Measurements from ENCODE around the gene COL5A2. TPM values are rescaled to one million over a fixed set of nuclear protein-coding genes. Genes with fewer than 3 reads are reported as not detected.

Gene COL5A2
- total and polyA plus RNA-seq, 10 of the 15 experiments (the other 5 are each of a cell fraction or from before 2014, with no cell fraction given): 0.04 to 0.85 (median 0.39) TPM

- TF ChIP-seq TCF3 (IDR thresholded peaks at IDR 0.05; ENCODE audit: borderline replicate concordance, insufficient read depth, low read depth, low read length) (no peak), MTA3 (IDR thresholded peaks at IDR 0.05; ENCODE audit: borderline replicate concordance, low read length) (no peak), RAD21 (IDR thresholded peaks at IDR 0.05; ENCODE audit: insufficient read depth, low read depth, low read length) (no peak), RUNX3 (IDR thresholded peaks at IDR 0.05; ENCODE audit: low read length) (no peak), ZSCAN29 (IDR thresholded peaks at IDR 0.05) (no peak)
- TF ChIP-seq, protein P1, sequence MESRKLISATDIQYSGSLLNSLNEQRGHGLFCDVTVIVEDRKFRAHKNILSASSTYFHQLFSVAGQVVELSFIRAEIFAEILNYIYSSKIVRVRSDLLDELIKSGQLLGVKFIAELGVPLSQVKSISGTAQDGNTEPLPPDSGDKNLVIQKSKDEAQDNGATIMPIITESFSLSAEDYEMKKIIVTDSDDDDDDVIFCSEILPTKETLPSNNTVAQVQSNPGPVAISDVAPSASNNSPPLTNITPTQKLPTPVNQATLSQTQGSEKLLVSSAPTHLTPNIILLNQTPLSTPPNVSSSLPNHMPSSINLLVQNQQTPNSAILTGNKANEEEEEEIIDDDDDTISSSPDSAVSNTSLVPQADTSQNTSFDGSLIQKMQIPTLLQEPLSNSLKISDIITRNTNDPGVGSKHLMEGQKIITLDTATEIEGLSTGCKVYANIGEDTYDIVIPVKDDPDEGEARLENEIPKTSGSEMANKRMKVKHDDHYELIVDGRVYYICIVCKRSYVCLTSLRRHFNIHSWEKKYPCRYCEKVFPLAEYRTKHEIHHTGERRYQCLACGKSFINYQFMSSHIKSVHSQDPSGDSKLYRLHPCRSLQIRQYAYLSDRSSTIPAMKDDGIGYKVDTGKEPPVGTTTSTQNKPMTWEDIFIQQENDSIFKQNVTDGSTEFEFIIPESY (IDR thresholded peaks at IDR 0.05): no peak
- TF ChIP-seq, protein P2, sequence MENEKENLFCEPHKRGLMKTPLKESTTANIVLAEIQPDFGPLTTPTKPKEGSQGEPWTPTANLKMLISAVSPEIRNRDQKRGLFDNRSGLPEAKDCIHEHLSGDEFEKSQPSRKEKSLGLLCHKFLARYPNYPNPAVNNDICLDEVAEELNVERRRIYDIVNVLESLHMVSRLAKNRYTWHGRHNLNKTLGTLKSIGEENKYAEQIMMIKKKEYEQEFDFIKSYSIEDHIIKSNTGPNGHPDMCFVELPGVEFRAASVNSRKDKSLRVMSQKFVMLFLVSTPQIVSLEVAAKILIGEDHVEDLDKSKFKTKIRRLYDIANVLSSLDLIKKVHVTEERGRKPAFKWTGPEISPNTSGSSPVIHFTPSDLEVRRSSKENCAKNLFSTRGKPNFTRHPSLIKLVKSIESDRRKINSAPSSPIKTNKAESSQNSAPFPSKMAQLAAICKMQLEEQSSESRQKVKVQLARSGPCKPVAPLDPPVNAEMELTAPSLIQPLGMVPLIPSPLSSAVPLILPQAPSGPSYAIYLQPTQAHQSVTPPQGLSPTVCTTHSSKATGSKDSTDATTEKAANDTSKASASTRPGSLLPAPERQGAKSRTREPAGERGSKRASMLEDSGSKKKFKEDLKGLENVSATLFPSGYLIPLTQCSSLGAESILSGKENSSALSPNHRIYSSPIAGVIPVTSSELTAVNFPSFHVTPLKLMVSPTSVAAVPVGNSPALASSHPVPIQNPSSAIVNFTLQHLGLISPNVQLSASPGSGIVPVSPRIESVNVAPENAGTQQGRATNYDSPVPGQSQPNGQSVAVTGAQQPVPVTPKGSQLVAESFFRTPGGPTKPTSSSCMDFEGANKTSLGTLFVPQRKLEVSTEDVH (IDR thresholded peaks at IDR 0.05; ENCODE audit: low read depth, partially characterized antibody): no peak
These were observed 50.6 kb downstream of the COL5A2 start (continued) for GRCh38 chr2:189128970-189129369.

DNA sequence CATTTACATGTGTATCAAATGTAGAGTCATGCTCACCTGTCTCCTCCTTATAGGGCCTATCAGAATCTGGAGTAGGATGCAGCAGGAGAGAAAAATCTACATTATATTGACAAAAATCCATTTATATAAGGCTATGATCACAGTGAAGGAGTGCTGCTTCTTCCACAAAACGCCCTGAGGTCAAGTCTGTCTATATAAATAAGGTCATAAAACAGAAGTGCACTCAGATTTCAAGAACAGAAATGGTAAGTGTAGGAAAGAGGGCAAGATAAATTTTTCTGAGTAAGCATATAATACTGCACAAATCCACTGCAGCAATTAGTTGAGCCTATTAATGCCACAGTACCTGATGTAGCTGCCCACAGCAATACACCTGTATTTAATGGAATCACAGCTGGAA, 51.8 kb downstream of the COL5A2 start:
- no peak for DNase-seq (ENCODE audit: low read depth, low spot score)
- Histone ChIP-seq H3K4me1 (ENCODE audit: control insufficient read depth, insufficient read depth, low read length) (no peaks in the 10 kb centered on the region), H3K9ac (ENCODE audit: control insufficient read depth, insufficient read depth, low read length) (no peak overlapping the region), H3K27me3 (replicated peaks in 1 of 2; ENCODE audit: control insufficient read depth in 2 of 2, insufficient read depth in 2 of 2, low read length in 1 of 2) (no peaks in the 10 kb centered on the region), H4K20me1 (ENCODE audit: control insufficient read depth, insufficient read depth) (no peaks in the 10 kb centered on the region), H3K9me3 (replicated peaks; ENCODE audit: control insufficient read depth, insufficient read depth, low read length) (no peaks in the 10 kb centered on the region), H3K79me2 (ENCODE audit: control insufficient read depth, insufficient read depth, low read length) (no peaks in the 10 kb centered on the region), H2AFZ (ENCODE audit: control insufficient read depth, low read depth, low read length) (no peak overlapping the region), H3K36me3 (ENCODE audit: control insufficient read depth in 2 of 2, insufficient read depth in 2 of 2, low read length in 1 of 2) (no peaks in the 10 kb centered on the region), H3K4me3 (no peak overlapping the region), H3K27ac (ENCODE audit: control insufficient read depth, insufficient read depth) (no peak overlapping the region), H3K4me2 (ENCODE audit: control insufficient read depth, insufficient read depth) (no peak overlapping the region)
- intact Hi-C loops (cut with micrococcal nuclease; ENCODE audit: unreplicated experiment): no loop called here
- no TSS peak for BruUV-seq (replicated peaks)
- ATAC-seq: no peak
- RAD21 ChIA-PET (ENCODE audit: unreplicated experiment): interaction anchor here (0.9 to 1.0 kb wide), 2 partner anchors 11 to 160 kb away, joined by 3 read pairs; no protein-coding TSS in a partner anchor
- SMC1A ChIA-PET (ENCODE audit: uncharacterized antibody, unreplicated experiment): interaction anchor here (0.9 to 3.4 kb wide), 4 partner anchors 13 to 284 kb away, joined by 3 to 9 read pairs (median 3); no protein-coding TSS in a partner anchor
- 0% methylated on average over 1 of the region's 1 CpG for WGBS (ENCODE audit: insufficient coverage, insufficient replicate concordance, low lambda C conversion rate, missing lambda C conversion rate)
- FAIRE-seq: no peak
- CTCF ChIA-PET: interaction anchor here (1.2 to 1.8 kb wide), 4 partner anchors 10 to 160 kb away, joined by 3 to 6 read pairs (median 4); no protein-coding TSS in a partner anchor
- TF ChIP-seq, protein P3, sequence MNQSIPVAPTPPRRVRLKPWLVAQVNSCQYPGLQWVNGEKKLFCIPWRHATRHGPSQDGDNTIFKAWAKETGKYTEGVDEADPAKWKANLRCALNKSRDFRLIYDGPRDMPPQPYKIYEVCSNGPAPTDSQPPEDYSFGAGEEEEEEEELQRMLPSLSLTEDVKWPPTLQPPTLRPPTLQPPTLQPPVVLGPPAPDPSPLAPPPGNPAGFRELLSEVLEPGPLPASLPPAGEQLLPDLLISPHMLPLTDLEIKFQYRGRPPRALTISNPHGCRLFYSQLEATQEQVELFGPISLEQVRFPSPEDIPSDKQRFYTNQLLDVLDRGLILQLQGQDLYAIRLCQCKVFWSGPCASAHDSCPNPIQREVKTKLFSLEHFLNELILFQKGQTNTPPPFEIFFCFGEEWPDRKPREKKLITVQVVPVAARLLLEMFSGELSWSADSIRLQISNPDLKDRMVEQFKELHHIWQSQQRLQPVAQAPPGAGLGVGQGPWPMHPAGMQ (IDR thresholded peaks at IDR 0.05; ENCODE audit: borderline replicate concordance): no peak
- TF ChIP-seq ESRRA (IDR thresholded peaks at IDR 0.05; ENCODE audit: low read length): no peak
- in situ Hi-C loops (cut with MboI): no loop called here
- POLR2A ChIA-PET: no interaction called here

Measured in GM12878 (cell line).